Measurements from ENCODE around the gene PPP2R1B. TPM values are rescaled to one million over a fixed set of nuclear protein-coding genes. Genes with fewer than 3 reads are reported as not detected.

Gene PPP2R1B
- polyA plus RNA-seq, 4 donors: 14.3 to 24.5 (median 22.1) TPM

- no peak for DNase-seq (ENCODE audit: low read depth in 4 of 4, low spot score in 3 of 4)
Measured at GRCh38 chr11:111698852-111699559, 67.2 kb downstream of the PPP2R1B start.

GRCh38 chr11:111697933-111698371 lies 68.2 kb downstream of the PPP2R1B start:
- no peak for DNase-seq (ENCODE audit: low read depth in 4 of 4, low spot score in 3 of 4)

GRCh38 chr11:111696556-111696955 lies 69.6 kb downstream of the PPP2R1B start:
- DNase-seq (ENCODE audit: low read depth in 4 of 4, low spot score in 3 of 4): no peak

- peak in 1 of 4 donors; percentile 21 for DNase-seq (ENCODE audit: low read depth in 4 of 4, low spot score in 3 of 4)
Measured at GRCh38 chr11:111694851-111695250, 71.3 kb downstream of the PPP2R1B start.

GRCh38 chr11:111693224-111693937 lies 72.8 kb downstream of the PPP2R1B start:
- no peak for DNase-seq (ENCODE audit: low read depth in 4 of 4, low spot score in 3 of 4)

GRCh38 chr11:111691741-111692140 lies 74.4 kb downstream of the PPP2R1B start:
- no peak for DNase-seq (ENCODE audit: low read depth in 4 of 4, low spot score in 3 of 4)

- no peak for DNase-seq (ENCODE audit: low read depth in 4 of 4, low spot score in 3 of 4)
Measured at GRCh38 chr11:111691176-111691575, 75.0 kb downstream of the PPP2R1B start.

- DNase-seq (ENCODE audit: low read depth in 4 of 4, low spot score in 3 of 4): no peak
Measured at GRCh38 chr11:111688013-111688412, 78.2 kb downstream of the PPP2R1B start.

GRCh38 chr11:111684251-111684650 lies 81.9 kb downstream of the PPP2R1B start:
- no peak for DNase-seq (ENCODE audit: low read depth in 4 of 4, low spot score in 3 of 4)

- DNase-seq (ENCODE audit: low read depth in 4 of 4, low spot score in 3 of 4): no peak
Measured at GRCh38 chr11:111683806-111684205, 82.4 kb downstream of the PPP2R1B start.

GRCh38 chr11:111680486-111681175 lies 85.6 kb downstream of the PPP2R1B start:
- no peak for DNase-seq (ENCODE audit: low read depth in 4 of 4, low spot score in 3 of 4)

Other genes starting within 250 kb of the PPP2R1B start
- 1 to 10 TPM; 4.6 to 8.7 (median 7.6) TPM for gene LAYN, start 225.7 kb downstream of the PPP2R1B start, polyA plus RNA-seq (ENCODE audit: insufficient read length in 4 of 4)
- 10 to 100 TPM; 15.6 to 25.0 (median 20.7) TPM for gene SIK2, start 163.9 kb downstream of the PPP2R1B start, polyA plus RNA-seq (ENCODE audit: insufficient read length in 4 of 4)
- gene ALG9, start 105.2 kb upstream of the PPP2R1B start, polyA plus RNA-seq (ENCODE audit: insufficient read length in 4 of 4): 10 to 100 TPM; 40.8 to 48.2 (median 45.5) TPM
- 1 to 10 TPM; 4.0 to 6.2 (median 5.6) TPM for gene FDXACB1, start 112.8 kb upstream of the PPP2R1B start, polyA plus RNA-seq (ENCODE audit: insufficient read length in 4 of 4)
- gene CFAP68, start 113.2 kb upstream of the PPP2R1B start, polyA plus RNA-seq (ENCODE audit: insufficient read length in 4 of 4): 10 to 100 TPM; 29.8 to 54.0 (median 44.5) TPM
- 10 to 100 TPM; 45.1 to 63.6 (median 56.4) TPM for gene CRYAB, start 145.4 kb upstream of the PPP2R1B start, polyA plus RNA-seq (ENCODE audit: insufficient read length in 4 of 4)
- 1 to 10 TPM; 1.7 to 5.3 (median 2.6) TPM for gene HSPB2, start 146.3 kb upstream of the PPP2R1B start, polyA plus RNA-seq (ENCODE audit: insufficient read length in 4 of 4)
- 10 to 100 TPM in 2 of 4 donors, 1 to 10 TPM in 1, under 1 TPM in 1; 0.85 to 12.1 (median 9.7) TPM for gene C11orf52, start 152.5 kb upstream of the PPP2R1B start, polyA plus RNA-seq (ENCODE audit: insufficient read length in 4 of 4)
- 10 to 100 TPM; 16.0 to 19.7 (median 19.0) TPM for gene DIXDC1, start 171.0 kb upstream of the PPP2R1B start, polyA plus RNA-seq (ENCODE audit: insufficient read length in 4 of 4)